HG03460 (cell line): Measurements from ENCODE around the gene ORC2.
A peak's percentile ranks its signal among the peaks of the same experiment; 100 is the strongest.
"Not testable (repeated sequence)": the region's sequence is repeated elsewhere in the genome, so short reads cannot be mapped to it uniquely, and the experiment has no call there.

ENCODE experiments used
- ATAC-seq: cut with Tn5 transposase; IDR thresholded peaks from one replicate; pipeline ENCODE4 v1.9.1; 2021; ENCODE audit not compliant: unreplicated experiment

The ORC2 gene

GRCh38 chr2:200963124-200963917 is at the start of gene ORC2:
Gene ORC2, minus strand, starts transcription at chr2:200963660. Its CDS starts 5,537 bp downstream, at chr2:200958123.
- peak; percentile 89 for ATAC-seq

GRCh38 chr2:201008296-201008829 is 44.9 kb upstream of the ORC2 start:
- no peak for ATAC-seq

GRCh38 chr2:201007584-201007998 is 44.1 kb upstream of the ORC2 start:
- no peak for ATAC-seq

GRCh38 chr2:201006704-201007103 is 43.2 kb upstream of the ORC2 start:
- ATAC-seq, result no peak

- ATAC-seq, result no peak
Measured at GRCh38 chr2:201004370-201004769, 40.9 kb upstream of the ORC2 start.

- ATAC-seq, result no peak
Measured at GRCh38 chr2:200993097-200993496, 29.6 kb upstream of the ORC2 start.

- no peak for ATAC-seq
Measured at GRCh38 chr2:200987137-200987536, 23.7 kb upstream of the ORC2 start.

GRCh38 chr2:200985799-200986198 is 22.3 kb upstream of the ORC2 start:
- ATAC-seq, result no peak

- ATAC-seq, result no peak
Measured at GRCh38 chr2:200976710-200977109, 13.2 kb upstream of the ORC2 start.

- ATAC-seq, result no peak
Measured at GRCh38 chr2:200975672-200976071, 12.2 kb upstream of the ORC2 start.

GRCh38 chr2:200970057-200970456 is 6.6 kb upstream of the ORC2 start:
- not testable (repeated sequence) for ATAC-seq

GRCh38 chr2:200968735-200969134 is 5.3 kb upstream of the ORC2 start:
- no peak for ATAC-seq

- ATAC-seq, result no peak
Measured at GRCh38 chr2:200968162-200968561, 4.7 kb upstream of the ORC2 start.

GRCh38 chr2:200966770-200967169 is 3.3 kb upstream of the ORC2 start:
- ATAC-seq, result no peak

GRCh38 chr2:200964498-200964897 is 1.0 kb upstream of the ORC2 start:
- no peak for ATAC-seq

- peak; percentile 4 for ATAC-seq
Measured at GRCh38 chr2:200963918-200964252, 425 bp upstream of the ORC2 start.

- ATAC-seq, result peak; percentile 19
Measured at GRCh38 chr2:200962811-200963123, 693 bp downstream of the ORC2 start.

GRCh38 chr2:200961674-200962073 is 1.8 kb downstream of the ORC2 start:
- no peak for ATAC-seq

GRCh38 chr2:200950378-200950777 is 13.1 kb downstream of the ORC2 start:
- no peak for ATAC-seq

GRCh38 chr2:200945395-200945729 is 18.1 kb downstream of the ORC2 start:
- ATAC-seq, result no peak

GRCh38 chr2:200944467-200945394 is 18.7 kb downstream of the ORC2 start:
- no peak for ATAC-seq

GRCh38 chr2:200943527-200944105 is 19.8 kb downstream of the ORC2 start:
- ATAC-seq, result no peak
